DMS53 (cell line): Measurements from ENCODE around the gene AVPR1B.
"Not testable (repeated sequence)": the region's sequence is repeated elsewhere in the genome, so short reads cannot be mapped to it uniquely, and the experiment has no call there.

Experiments used
- DNase-seq: peaks from one replicate; lab custom pipeline; 2025; lab: John Stamatoyannopoulos, UW

Gene AVPR1B

DNA sequence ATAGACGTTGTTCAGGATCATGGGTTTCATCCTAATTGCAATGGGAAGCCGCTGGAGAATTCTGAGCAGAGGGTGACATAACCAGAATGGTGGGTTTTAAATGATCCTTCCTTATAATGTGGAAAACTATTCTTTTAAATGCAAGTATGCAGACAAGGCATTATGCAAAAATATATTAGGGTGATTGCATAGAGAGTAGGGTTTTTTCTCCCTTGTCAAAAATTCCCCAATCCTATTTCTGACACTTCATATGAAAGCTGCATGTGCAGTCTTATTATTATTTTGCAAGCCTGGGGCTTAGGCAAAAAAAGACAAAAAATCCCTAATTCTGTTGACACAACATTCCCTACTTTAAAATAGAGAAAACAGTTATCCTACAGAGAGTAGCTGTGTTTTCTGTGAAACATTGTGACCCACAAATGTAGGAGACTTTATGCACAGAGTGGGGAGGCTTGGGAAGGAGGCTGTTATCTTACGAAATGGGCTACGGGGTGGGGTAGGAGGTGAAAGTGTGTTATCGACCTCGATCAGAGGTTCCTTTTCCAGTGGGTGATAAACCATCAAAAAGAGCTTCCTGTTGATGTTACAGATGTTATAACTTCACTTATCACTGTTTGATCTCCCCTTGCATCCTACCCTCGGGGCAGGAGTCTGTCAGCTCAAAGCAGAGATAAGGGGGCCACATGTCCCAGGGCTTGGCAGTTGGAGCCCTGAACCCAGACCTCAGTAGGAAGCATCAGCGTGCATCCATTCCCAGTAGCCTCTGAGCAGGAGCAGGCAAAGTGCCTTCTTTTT is 37.0 kb downstream of the AVPR1B start:
- no peak for DNase-seq

DNA sequence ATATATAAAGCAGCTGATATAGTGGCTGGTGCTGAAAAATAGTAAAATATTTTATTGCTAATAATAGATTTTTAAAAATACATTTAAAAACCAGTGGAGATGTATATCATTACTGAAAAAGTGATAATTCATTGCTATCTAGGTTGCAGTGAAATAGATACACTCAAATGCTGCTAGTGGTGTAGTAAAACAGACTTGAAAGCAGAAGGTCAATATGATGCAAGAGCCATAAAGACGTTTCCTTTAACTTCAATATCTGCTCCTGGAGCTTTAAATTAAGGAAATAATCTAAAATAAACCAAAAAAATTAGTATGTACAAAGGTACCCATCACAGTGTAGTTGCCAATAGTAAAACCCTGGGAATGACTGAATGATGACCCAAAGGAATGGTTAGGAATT is 38.1 kb downstream of the AVPR1B start:
- no peak for DNase-seq

DNA sequence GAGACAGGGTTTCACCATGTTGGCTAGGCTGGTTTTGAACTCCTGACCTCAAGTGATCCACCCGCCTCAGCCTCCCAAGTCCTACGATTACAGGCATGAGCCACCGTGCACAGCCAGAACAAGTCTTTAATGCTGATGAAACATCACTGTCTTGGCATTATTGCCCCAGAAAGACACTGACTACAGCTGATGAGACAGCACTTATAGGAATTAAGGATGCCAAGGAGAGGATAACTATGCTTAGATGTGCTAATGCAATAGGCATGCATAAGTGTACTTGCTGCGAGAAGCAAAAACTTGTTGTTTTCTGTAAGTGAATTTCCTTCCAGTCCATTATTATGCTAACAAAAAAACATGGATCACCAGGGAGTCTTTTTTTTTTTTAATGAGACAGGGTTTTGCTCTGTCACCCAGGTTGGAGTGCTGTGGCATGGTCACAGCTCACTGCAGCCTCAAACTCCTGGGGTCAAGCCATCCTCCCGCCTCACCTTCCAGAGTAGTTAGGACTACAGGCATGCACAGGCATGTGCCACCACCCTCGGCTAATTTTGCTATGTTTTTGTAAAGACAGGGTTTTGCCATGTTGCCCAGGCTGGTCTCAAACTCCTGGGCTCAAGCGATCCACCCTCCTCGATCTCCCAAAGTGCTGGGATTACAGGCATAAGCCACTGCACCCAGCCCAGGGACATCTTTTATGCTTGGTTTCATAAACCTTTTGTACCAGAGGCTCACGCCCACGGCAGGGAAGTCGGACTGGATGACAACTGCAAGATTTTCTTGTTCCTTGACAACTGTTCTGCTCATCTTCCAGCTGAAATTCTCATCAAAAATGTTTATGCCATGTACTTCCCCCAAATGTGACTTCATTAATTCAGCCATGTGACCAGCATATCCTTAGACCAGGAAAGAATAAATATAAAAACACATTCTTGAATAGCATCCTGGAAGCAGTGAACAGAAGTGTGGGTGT is 41.1 kb downstream of the AVPR1B start:
- DNase-seq = no peak

DNA sequence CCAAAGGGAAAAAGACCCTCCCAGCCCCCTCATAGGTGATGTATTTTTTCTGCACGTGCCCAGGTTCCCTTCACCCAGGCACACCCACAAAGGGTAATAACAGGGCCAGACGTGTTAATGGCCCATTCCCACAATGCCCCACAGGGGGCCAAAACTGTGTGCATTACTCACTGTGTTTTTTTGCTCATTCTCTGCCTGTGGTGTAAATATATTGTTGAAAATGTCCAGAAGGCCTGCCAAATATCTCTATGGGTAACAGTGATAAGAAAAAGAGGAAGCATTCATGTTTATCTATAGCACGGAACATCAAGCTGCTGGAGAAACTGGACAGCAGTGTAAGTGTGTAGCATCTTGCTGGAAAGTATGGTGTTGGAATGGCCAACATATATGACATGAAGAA is 42.3 kb downstream of the AVPR1B start:
- DNase-seq = no peak

DNA sequence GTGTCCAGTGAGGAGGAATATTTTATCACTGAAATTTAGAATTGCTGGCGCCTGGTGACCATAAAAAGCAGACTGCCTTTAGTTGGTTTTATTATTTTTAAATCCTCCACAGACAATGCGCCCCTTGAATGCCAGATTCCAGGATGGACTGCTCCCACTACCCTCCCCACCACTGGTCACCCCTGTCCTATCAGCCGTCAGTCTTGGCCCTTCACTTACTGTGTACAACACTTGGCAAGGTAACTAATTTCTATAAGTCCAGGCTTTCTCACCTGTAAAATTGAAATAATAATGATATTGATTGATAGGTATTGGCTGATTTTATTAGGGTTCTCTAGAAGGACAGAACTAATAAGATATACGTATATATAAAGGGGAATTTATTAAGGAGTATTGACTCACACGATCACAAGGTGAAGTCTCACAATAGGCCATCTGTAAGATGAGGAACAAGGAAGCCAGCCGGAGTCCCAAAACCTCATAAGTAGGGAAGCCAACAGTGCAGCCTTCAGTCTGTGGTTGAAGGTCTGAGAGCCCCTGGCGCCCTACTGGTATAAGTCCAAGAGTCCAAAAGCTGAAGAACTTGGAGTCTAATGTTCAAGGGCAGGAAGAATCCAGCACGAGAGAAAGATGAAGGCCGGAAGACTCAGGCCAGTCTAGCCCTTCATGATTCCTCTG is 46.4 kb downstream of the AVPR1B start:
- no peak for DNase-seq

DNA sequence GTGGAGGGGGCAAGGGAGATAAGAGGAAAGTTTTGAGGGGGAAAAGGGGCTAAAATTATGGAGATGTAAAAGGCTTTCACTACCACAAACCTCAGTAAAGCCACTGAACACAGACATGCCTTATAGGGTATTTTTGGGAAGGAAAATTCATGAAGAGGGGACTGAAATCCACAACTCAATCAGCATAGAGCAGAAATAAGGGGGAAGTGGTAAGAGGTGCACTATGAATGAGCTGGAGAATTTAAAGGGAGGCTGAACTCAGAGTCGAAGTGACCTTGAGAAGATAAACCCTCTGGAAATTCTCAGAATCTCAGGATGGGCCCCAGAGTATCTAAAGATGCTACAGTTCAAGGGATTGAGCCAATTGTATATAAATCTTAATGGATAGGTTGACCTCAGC is 48.9 kb downstream of the AVPR1B start:
- no peak for DNase-seq

DNA sequence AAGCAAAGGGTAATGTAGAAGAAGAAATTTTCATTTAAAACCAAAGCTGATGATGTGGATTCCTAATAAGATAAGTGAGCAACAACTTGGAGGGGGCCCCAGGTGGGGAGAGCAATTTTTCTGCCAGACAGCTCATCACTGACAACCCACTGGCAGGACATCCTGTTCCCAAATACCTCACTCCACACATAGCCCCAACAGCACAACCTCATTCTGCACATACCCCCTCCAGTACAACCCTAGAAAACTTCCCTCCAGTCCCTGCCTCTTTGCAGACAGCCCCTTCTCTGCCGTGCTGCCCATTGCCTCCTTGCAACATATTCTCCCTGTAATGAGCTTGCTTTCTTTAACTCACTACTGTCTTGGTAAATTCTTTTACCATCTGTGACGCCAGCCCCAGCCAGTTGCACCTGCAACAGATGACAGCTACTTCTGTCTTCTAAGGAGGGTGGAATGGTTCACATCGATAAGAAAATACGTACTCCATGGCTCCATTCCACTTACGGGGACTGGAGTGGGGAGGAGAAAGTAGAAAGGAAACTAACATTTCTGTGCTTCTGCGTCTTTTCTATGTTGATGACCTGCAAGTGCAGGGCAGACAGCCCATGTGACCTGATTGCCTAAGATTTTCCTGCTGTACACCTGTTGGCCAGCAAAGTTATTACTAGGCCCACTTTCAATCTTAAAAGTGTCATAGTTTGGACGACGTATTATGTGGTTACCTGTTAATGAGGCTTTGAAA is 49.5 kb downstream of the AVPR1B start:
- DNase-seq = no peak

DNA sequence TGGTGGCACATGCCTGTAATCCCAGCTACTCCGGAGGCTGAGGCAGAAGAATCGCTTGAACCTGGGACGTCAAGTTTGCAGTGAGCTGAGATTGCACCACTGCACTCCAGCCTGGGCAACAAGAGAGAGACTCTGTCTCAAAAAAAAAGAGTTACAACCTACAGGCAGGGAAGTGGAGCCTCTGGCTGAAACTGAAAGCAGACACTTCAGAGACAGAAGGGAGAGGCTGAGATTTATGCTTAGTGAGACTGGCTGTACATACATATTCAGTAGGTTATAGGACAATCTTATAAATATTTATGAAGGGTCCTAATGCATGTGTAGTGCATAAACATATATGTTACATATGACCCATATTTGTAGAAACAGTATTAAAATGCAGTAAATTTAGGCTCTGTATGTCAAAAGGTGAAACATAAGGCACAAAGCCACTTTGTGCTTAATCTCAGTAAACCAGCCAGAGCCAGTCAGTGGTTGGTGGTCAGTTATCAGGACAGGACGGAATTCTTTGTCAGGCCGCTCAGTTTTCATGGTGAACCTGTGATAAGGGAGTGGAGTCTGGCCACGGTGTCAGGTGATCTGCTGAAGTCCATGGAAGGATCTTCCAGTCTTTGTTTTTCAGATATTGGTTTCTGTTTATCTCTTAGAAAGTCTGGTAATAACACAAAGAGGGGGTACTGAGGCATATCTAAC is 50.6 kb downstream of the AVPR1B start:
- no peak for DNase-seq

DNA sequence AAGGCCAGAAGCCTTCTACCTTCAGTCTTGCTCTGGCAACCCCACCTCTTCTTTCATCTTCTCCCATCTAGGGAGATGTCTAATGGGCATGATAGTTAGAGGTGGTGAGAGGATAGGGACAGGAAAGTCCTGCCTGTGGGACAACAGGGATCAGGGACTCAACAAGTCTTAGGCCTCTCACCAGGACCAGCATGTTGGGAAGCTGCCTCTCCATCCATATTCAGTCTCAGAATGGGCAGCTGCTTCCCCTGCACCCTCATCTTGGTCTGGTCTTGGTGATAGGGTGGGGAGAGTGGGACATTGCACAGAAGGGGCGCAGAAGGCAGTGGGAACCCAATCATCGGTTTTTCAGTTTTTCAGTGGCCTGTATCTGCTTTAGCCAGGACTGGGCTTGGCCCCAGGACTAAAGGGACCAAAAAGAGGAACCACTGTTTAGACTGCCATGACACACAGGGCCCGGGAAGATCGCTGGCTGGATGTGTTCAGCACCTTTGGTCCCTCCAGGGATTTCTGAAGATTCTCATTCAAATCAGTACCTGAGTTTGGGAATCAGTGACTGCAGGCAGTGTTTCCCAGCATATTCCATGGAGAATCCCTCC is 51.5 kb downstream of the AVPR1B start:
- DNase-seq = no peak

DNA sequence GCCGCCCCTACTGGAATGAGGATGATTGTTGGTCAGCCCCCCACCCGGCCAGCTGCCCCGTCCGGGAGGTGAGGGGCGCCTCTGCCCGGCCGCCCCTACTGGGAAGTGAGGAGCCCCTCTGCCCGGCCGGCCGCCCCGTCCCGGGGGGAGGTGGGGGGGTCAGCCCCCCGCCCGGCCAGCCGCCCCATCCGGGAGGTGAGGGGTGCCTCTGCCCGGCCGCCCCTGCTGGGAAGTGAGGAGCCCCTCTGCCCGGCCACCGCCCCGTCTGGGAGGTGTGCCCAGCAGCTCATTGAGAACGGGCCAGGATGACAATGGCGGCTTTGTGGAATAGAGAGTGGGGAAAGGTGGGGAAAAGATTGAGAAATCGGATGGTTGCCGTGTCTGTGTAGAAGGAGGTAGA is 52.7 kb downstream of the AVPR1B start:
- DNase-seq = not testable (repeated sequence)

DNA sequence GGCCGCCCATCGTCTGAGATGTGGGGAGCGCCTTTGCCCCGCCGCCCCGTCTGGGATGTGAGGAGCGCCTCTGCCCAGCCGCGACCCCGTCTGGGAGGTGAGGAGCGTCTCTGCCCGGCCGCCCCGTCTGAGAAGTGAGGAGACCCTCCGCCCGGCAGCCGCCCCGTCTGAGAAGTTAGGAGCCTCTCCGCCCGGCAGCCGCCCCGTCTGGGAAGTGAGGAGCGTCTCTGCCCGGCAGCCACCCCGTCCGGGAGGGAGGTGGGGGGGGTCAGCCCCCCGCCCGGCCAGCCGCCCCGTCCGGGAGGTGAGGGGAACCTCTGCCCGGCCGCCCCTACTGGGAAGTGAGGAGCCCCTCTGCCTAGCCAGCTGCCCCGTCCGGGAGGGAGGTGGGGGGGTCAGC is 53.2 kb downstream of the AVPR1B start:
- DNase-seq = not testable (repeated sequence)

DNA sequence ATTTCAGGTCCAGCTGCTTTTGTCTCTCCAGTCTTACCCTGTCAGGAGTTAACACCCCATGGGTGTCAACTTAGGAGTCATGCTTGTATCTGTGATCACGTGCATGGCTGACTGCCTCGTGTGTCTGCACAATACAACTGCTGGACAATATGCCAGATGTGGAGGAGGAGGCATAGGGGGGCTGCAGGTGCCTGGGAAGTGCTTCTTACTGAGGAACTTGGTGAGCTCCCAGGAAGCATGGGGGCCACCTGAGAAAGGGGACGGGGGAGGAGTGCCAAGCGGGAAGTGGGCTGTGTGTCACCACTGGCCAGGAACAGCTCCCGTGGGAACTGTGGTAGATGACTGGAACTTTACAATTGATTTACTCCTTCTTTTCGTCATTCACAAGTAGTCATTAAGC is 54.7 kb downstream of the AVPR1B start:
- no peak for DNase-seq

DNA sequence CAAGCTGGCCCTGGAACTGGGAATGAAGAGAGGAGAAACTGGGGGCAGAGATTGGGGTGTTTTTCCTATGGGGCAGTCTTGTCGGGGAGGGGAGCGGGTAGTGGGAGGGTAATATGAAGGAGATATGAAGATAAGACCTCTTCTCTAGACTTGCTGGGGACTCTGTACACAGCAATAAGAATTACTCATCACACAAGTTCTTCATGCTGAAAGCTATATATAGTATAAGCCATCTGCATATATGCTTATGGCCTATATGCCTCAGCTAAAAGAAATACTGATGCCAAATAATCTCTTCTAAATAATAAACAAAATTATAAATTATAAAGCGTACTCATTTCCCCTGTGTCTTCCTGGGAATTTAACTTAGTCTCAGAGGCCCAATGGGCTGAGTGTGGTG is 56.3 kb downstream of the AVPR1B start:
- DNase-seq = no peak
